Measurements from ENCODE around the gene ACADL. TPM values are rescaled to one million over a fixed set of nuclear protein-coding genes. Genes with fewer than 3 reads are reported as not detected.

Gene ACADL
- 0.10 and 0.13 TPM in 2 replicates for total RNA-seq
- polyA plus RNA-seq (2012), result 0.09 TPM

DNA sequence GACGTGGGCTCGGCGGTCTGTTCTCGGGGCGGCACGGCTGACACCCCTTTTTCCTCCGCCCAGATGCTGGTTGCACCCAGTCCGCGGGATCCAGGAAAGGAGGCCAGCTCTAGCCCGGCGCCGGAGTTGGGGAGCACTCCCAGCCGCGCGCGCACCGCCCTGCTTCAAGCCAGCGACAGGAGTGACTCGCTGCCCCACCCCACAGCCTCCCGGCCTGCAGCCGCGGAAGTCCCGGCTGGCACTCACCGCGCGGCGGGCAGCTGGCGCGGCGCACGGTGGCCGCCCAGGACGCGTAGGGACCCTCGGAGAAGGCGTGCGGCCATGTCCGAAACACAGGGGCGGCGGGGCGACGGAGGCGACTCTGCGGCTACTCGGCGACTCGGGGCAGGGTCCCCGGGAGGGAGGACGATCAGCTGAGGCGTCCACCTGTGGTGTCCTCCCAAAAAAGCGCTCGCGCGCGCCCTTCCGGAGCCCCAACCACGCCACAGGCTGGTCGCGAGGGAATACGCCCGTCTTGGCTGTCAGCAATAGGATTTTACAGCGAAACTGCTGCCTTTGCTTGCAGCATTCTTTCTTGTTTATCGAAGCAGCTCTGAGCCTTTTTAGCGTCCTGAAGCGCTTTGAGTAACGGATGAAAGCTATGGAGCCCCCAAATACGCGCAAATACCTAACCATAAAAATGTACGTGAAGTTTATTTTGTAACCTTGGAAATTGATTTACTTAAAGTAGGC lies at the start of gene ACADL:
TSS of gene ACADL (minus strand) at position 507 of the 732 bp plus-strand sequence. CDS start at position 323, 184 bp downstream.
- DNase-seq (ENCODE audit: low read depth), result peak; percentile 48

DNA sequence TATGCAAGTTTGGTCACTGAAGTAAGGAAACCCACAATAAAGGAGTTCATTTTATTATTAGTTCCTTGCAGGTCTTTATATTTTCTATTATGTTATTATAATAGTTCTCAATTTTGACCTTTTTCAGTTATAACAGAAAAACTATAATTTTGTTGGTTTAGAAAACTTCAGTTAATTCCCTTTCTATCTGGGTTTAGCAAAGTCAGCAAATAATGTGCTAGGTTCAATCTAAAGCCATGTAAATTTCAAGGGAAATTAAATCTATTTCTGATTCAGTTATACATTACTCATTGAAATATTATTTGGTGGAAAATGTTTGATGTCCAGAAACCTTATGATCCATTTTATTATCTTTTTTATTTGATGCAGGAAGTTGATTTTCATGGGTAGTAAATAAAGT lies 46.1 kb upstream of the ACADL start:
- no peak for DNase-seq (ENCODE audit: low read depth)

DNA sequence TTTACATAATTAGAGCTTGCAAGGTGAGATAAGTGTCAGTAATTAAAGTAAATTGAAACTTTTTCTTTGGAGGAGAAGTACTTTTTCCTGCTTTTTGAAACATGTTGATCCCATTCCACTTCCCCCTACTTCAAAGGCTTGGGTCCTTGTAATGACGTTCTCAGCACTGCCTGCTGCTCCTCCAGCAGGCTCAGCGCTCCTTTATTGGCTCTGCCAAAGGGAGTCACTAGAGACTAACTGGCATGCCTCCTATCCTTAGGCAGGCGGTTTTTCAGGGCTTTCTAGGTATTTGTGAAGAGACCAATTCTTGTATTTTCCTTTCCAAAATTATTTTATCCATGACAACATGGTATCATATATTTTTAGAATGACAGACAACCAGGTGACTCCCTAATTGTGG lies 43.9 kb upstream of the ACADL start:
- DNase-seq (ENCODE audit: low read depth), result no peak

DNA sequence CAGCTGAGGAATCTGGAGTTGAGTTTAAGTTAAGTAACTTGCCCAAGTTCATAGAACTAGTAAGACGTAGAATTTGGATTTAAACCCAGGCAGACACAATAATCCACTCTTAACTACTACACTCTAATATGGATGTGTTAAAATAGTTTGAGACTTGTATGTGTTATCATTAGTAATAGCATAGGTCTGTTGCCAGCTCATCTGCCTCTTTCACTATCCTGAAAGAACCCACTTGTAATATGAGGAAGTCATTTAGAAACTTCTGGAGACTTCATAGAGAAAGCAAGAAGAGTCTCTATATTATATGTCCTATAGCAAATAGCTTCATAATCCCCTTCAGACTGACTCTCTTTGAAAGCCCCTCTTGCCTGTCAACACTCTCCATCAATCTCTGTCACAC lies 43.0 kb upstream of the ACADL start:
- no peak for DNase-seq (ENCODE audit: low read depth)

DNA sequence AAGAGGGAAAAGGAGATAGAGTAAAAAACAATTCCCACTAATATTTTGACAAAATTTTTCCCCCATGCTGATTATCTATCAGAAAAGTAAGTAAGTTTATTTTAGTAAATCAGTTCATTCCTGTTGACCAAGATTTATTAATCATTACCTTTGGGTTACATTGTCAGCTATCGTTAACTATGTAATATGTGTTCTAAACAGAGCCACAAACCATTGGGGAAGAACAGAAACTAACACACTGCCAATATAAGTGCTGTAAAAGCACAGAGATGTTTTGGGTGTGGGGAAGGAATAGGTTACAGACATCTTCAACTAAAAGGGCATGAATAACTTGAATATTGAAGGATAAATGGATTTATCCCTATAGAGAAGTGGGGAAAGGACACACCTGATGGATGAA lies 42.5 kb upstream of the ACADL start:
- DNase-seq (ENCODE audit: low read depth), result no peak

DNA sequence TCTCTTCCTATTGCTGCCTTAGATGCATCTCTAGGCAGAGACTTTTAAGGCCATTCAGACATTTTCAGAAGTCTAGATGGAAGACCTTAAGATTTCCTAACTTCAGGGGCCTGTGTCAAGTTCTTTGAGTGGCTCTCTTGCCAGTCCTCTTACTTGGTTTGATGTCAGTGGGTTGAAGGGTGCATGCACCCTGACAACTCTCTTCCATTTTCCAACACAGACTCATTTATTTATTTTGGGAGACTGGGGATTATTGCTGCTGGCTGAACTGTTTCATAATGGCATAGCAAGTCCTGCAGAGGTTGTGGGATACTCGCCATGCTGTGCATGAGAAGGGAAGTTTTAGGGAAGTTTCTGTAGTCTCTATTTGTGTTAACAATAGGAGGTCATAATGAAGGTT lies 39.0 kb upstream of the ACADL start:
- DNase-seq (ENCODE audit: low read depth), result peak; percentile 31

DNA sequence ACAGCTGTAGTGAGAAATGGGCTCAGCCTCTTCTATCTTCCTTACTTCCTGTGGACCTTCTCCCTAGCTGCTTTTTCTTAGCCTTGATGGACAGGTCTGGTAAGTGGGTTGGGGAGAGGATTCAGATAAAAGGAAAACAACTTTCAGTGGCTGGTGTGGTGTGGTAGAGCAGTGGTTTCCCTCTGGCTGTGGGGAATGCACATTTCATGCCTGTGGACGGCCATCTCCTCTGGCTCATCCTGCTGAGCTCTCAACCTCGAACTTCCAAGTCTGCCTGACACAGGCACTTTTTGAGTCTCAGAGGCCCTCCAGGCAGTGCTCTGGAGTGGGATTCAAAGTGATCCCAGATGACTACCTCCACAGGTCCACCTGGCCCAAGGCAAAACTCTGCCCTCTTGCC lies 38.6 kb upstream of the ACADL start:
- DNase-seq (ENCODE audit: low read depth), result peak; percentile 75

DNA sequence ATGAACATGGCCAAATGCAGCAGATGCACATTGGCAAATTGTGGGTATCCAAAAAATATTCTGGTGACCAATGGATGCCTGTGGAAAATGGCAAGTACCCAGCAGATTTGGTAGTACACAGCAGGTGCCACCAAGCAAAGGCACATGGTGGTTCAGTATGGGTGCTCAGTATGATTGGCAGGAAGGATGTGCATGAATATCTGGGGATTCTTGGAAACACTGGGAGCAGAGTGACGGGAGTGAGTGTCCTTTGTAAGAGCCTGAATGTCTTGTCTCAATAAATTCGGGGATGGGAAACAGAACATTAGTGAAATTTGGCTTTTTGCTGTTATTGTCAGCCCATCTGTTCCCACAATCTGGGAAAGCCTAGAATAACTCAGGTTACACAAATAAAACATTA lies 36.8 kb upstream of the ACADL start:
- peak; percentile 95 for DNase-seq (ENCODE audit: low read depth)

DNA sequence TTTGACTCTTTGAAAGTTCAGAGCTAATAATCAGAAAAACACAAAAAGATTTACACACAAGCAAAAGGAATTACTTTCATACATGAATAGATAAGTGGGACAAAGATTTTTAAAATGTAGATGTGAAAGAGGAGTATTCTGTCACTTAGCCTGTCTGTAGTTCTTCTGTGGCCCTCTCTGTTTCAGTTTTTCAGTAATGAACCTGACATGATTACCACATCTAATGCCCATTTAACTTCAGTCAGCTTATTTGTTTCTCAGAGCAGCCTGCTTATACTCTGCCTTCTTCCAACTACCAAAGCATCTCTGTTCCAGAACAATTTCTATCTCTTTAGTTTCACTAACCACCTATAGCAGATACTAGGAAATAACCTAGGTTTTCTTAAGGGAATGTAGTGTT lies 34.4 kb upstream of the ACADL start:
- DNase-seq (ENCODE audit: low read depth), result no peak

DNA sequence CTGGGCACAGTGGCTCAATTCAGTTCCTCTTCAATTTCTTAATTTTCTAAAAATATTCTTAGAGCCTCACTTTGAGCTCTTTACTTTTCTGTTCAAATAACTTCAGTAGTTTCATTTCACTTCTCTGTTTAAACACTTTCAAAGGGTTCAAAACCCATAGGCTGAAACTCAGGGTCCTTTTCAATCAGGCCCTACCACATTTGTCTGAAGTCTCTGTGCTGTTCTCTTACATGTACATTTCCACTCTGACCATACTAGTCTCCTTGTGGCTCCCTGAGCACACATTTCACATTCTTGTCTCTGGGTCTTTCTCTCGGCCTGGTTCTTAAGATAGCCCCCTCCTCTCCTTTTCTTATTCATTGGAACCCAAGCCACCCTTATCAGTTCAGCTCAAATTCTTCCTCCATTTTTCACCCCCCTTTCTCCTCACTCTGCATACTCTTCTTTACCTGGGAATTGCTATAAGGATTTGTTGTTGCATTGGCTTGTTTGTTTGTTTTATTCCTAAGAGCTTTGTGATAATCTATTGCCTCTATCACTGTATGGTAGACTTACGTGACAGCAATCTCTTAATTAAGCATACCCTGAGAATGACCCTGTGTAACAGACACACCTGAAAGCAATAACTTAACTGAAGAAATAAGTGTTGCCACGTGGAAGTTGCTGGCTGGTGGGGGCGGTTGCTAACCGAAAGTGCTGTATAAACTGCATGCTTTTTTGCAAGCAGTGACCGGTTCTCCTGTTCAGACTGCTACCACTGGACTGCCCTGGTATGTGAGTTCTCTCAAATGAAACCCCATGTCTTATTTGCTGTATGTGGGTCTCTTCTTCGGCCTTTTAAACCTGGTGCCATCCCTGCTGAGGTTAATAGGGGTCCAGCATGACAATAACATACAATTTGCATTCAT lies 27.7 kb upstream of the ACADL start:
- no peak for DNase-seq (ENCODE audit: low read depth)

DNA sequence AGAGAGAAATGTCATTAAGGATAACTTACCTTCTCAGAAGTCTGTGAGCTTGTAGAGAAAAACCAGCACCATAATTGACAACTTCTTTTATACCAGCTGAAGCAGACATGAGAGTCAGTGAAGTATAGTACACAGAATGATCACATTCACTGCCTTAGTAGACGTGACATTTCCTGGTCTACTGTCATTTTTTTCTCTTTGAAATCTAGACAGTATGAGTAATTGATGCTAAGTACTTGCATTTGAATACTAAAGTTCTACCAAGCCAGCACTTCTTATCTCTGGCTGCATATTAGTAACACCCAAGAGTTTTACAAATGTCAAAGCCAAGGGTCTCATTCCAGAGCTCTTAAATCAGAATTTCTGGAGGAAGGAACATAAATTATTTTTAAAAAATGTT lies 25.4 kb upstream of the ACADL start:
- DNase-seq (ENCODE audit: low read depth), result no peak

DNA sequence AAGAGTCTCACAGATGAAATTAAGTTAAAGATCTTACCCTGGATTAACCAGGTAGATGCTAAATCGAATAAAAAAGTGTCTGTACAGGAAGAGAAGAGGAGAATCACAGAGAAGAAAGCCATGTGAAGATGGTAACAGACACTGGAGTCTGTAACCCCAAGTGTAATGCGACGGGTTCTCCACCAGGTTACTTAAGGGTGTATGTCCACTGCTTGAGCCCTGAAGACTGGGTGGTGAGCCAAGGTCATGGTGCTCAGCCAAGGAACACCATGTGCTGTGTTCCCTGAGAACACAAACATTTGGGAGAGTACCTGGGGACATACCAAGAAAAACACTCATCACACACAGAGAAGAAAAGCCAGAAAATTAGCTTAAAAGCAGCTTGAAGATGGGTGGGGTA lies 8.2 kb upstream of the ACADL start:
- no peak for DNase-seq (ENCODE audit: low read depth)

DNA sequence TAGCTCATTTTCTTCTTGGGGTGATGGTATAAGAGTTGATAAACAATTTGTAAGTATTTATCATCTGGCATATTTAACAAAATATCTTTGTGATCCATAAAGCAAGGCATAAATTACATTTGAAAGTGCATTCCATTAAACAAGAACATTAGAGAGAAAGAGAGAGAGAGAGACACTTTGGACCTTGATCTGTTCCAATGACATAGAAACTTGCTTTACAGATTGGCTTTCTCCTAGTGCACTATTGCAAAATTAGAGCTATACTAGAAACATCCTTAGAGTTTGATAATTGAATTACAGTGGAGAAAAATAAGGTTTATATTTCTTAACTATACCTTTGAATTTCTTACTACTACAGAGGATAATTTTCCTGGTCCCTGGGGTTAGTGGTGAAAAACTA lies 5.7 kb upstream of the ACADL start:
- no peak for DNase-seq (ENCODE audit: low read depth)

DNA sequence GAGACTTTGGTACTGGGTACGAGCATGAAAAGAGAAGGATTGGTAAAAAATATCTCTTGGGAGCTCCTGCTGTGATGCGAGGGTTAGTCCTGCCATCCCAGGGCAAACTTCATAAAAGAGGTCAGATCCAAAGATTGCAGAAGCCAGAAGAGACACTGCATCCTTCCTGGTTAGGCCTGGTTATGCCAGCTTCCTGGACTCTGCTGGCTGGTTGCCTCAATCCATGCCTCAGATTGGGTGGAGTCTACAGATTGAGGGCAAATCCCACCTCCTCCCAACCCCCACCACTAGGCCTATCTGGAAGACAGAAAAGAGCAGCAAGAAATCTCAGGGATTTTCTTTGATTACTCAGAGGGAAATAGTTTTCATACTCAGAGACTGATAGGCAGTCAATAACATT lies 5.3 kb upstream of the ACADL start:
- no peak for DNase-seq (ENCODE audit: low read depth)

DNA sequence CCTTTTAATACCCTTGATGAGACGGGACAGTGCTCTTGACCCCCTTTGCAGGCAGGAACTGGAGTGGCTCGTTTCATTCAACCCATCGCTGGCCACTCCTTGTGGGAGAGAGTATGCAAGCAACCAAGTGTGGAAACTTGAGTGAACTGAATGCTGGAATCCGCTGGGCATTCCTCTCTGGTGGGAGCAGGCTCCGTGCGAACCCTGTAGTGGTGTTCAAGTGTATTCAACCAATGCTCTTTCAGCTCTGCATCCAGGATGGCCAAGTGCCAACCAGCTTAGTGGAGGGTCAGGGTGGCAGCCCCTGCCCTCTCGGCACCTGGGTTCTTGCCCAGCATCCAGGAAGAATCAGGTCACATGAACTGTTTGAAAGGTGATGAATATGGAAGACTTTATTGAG lies 3.3 kb upstream of the ACADL start:
- DNase-seq (ENCODE audit: low read depth), result no peak

DNA sequence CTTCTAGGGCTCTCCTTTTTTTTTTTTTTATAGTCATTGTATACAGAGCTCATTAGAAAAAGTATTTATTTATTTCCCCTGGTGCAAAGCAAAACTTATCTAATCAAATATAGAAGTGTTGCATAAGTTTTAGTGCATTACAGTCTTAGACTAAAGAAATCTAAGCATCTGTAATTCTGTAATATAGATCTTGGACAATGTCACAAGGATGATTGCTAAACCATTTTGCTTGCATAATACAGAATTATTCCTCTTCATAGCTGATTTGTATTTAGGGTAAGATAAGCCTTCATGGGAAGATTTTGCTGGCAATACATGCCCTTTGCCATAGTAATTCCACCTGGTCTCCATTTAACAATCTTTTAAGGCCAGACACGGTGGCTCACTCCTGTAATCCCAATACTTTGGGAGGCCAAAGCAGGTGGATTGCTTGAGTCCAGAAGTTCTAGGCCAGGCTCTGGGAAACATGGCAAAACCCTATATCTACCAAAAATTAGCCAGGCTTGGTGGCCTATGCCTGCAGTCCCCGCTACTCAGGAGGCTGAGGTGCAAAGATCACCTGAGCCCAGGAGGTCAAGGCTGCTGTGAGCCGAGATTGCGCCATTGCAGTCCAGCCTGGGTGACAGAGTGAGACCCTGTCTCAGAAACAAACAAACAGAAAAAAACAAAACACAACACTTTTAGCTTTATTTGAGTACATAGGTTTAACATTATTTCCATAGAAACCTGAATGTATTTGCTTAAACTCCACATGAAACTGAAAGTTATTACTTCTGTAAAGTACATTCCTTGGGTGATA lies 2.2 kb upstream of the ACADL start:
- DNase-seq (ENCODE audit: low read depth), result no peak

DNA sequence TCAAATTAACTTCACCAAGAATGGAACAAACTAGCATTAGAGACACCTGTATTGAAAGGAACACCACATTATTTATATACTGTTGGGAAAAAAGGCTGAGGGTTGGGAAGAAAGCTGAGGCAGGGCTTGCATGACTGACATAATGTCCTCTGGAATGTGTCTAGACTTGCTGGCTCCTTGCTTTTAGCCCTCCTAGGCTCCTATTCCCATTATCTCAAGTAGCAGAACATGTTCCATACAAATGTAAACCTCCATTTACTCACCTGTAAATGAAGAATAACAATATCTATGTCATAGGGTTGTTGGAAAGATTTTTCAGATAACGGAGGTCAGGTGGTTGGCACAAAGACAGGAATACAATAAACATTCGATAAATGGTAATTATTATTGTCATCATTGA lies 976 bp upstream of the ACADL start:
- DNase-seq (ENCODE audit: low read depth), result no peak

DNA sequence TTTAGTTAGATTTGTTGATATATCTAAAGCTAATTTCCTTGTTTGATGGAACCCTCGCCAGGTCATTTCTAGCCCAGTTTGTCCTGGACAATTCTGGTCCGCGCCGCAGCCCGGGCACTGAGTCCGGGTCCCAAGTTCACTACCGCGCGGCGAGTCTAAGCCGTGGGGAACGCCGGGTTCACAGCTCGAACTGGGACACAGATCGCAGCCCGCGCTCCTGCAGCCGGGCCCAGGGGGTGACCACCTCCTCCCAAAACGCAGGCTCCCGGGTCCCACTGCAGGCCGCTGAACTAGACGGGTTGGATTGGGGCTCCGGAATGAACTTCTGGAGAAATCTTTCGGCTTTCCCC lies 681 bp downstream of the ACADL start:
- no peak for DNase-seq (ENCODE audit: low read depth)

DNA sequence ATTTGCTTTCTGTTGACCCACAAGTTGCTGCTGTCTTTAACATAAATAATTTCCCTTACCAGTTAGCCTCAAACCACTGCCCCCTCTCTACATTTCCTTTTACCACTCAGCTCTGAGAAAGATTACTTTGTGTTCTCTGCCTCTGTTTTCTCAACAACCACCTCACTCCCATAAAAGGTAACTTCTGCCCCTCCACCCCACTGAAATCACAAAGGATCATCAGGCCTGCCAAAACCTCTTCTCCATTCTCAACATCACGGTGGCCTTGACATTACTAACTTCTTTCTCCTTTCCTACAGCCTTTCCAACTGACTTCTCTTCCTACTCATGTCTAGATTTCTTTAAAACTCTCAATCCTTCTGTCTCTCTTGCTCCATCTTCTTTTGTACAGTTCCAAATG lies 10.1 kb downstream of the ACADL start:
- DNase-seq (ENCODE audit: low read depth), result no peak

DNA sequence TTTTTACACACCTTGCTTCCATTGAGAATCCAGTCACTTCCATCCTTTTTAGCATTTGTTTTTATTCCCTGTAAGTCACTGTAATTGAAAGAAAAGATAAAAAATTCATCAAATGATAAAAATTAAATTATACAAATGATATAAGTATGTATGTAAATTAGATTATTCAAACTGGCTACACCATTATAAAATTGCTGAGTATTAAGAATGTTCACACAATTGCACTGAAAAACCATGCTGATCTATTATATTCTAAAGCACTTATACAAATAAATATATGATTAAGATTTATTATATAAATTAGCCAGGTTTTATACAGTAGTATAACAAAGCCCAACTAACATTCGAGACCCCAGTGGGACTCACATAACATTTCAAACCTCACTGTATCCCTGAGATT lies 15.1 kb downstream of the ACADL start:
- no peak for DNase-seq (ENCODE audit: low read depth)

DNA sequence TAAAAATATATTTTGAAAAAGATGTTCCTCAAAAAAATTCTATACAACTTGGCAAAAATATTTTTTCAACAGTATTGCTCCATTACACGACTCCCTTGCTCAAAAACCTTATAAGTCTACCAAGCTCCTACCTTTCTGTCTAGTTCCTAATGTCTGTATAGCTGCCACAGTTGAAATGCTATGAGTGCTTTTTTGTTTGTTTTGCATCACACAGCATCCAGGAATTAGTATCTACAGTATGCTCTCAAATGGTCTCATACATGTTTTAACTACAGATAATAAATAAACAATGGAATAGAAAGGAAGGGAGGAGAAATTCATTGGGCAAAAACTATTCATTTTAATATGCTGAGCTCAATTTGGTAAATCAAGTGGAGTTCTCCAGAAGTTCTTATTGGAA lies 17.3 kb downstream of the ACADL start:
- no peak for DNase-seq (ENCODE audit: low read depth)

DNA sequence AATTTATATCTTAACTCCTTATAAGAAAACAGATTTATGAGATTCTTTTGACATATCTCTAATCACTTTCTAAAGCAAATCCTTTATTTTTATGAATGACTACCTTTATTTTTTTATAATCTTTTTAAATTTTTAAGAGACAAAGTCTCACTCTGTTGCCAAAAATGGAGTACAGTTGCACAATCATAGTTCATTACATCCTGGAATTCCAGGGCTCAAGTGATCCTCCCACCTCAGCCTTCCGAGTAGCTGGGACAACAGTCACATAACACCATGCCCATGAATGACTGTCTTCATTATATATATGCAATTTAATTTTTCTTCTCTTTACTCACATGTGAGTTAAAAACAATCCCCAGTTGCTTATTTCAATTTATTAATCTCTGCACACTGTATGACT lies 21.7 kb downstream of the ACADL start:
- no peak for DNase-seq (ENCODE audit: low read depth)

Data from myocyte (in vitro differentiated cells).